Hypothalamus (tissue), 51 donors: ENCODE data around the gene SLC25A11.

Experiments used
- DNase-seq, 51 donors: peaks; one replicate each; lab custom pipeline; 2025; lab: John Stamatoyannopoulos, UW

Gene SLC25A11

GRCh38 chr17:4897198-4897687, 42.6 kb downstream of the SLC25A11 start:
- no peak for DNase-seq

GRCh38 chr17:4896332-4897197, 43.3 kb downstream of the SLC25A11 start:
- no peak for DNase-seq

- DNase-seq, result no peak
Measured at GRCh38 chr17:4895657-4896331, 44.1 kb downstream of the SLC25A11 start.

GRCh38 chr17:4895121-4895520, 44.7 kb downstream of the SLC25A11 start:
- DNase-seq, result no peak

GRCh38 chr17:4893721-4894560, 45.9 kb downstream of the SLC25A11 start:
- DNase-seq, result no peak

GRCh38 chr17:4893272-4893671, 46.6 kb downstream of the SLC25A11 start:
- DNase-seq, result no peak

- DNase-seq, result no peak
Measured at GRCh38 chr17:4892499-4893221, 47.2 kb downstream of the SLC25A11 start.

GRCh38 chr17:4891411-4892410, 48.1 kb downstream of the SLC25A11 start:
- DNase-seq, result no peak

- DNase-seq, result no peak
Measured at GRCh38 chr17:4887581-4887980, 52.3 kb downstream of the SLC25A11 start.
